GM11168 (cell line): Measurements from ENCODE around the gene ALOX15.

Experiments
- in situ Hi-C: fragments of 300-500 bp; cut with MboI; formaldehyde crosslinking; loops from one replicate; pipeline ENCODE4 v1.12.0; 2022; ENCODE audit warnings: low sequenced_read_pairs; ENCODE audit not compliant: unreplicated experiment

ALOX15 gene

GRCh38 chr17:4583206-4583605 lies 58.3 kb downstream of the ALOX15 start:
- in situ Hi-C loops = no loop called here

GRCh38 chr17:4582691-4583090 lies 58.8 kb downstream of the ALOX15 start:
- in situ Hi-C loops = no loop called here

GRCh38 chr17:4582101-4582501 lies 59.4 kb downstream of the ALOX15 start:
- in situ Hi-C loops = no loop called here
